H9 (cell line): ENCODE results near the gene PRAF2. TPM values are rescaled to one million over a fixed set of nuclear protein-coding genes. Genes with fewer than 3 reads are reported as not detected.

ENCODE experiments used
- DNase-seq: peaks from one replicate; pipeline ENCODE4 v3.0.0-alpha.2; 2017
- H2AFZ ChIP-seq: one replicate; pipeline ENCODE4 v1.6.1; 2013; ENCODE audit warnings: mild to moderate bottlenecking, low read length, control low read depth, moderate library complexity
- H2AK5ac ChIP-seq: 2 replicates; pipeline ENCODE4 v1.6.1; 2013; ENCODE audit warnings: low read length, control low read depth, mixed read lengths; ENCODE audit not compliant: insufficient read length
- H2BK120ac ChIP-seq: one replicate; pipeline ENCODE4 v1.6.1; 2013; ENCODE audit warnings: low read depth, mild to moderate bottlenecking, low read length, control low read depth, inconsistent platforms; ENCODE audit not compliant: poor library complexity, severe bottlenecking
- H2BK12ac ChIP-seq: 2 replicates; pipeline ENCODE4 v1.6.1; 2013; ENCODE audit warnings: low read length, control low read depth, mixed read lengths, low read depth; ENCODE audit not compliant: insufficient read length
- H2BK15ac ChIP-seq: 2 replicates; pipeline ENCODE4 v1.6.1; 2013; ENCODE audit warnings: low read depth, low read length, control low read depth
- H2BK20ac ChIP-seq: one replicate; pipeline ENCODE4 v1.6.1; 2013; ENCODE audit warnings: low read depth, mild to moderate bottlenecking, low read length, control low read depth, inconsistent platforms; ENCODE audit not compliant: poor library complexity, severe bottlenecking
- H2BK5ac ChIP-seq: 2 replicates; pipeline ENCODE4 v1.6.1; 2013; ENCODE audit warnings: low read length, control low read depth, mixed read lengths; ENCODE audit not compliant: insufficient read length
- H3K14ac ChIP-seq: 2 replicates; pipeline ENCODE4 v1.6.1; 2013; ENCODE audit warnings: low read length, control low read depth; ENCODE audit not compliant: insufficient read depth
- H3K18ac ChIP-seq: 2 replicates; pipeline ENCODE4 v1.6.1; 2013; ENCODE audit warnings: low read depth, mild to moderate bottlenecking, mixed read lengths, low read length, control low read depth; ENCODE audit not compliant: insufficient read length
- H3K23ac ChIP-seq: 2 replicates; pipeline ENCODE4 v1.6.1; 2013; ENCODE audit warnings: low read length, control low read depth, mixed read lengths, low read depth; ENCODE audit not compliant: insufficient read length
- H3K23me2 ChIP-seq: 2 replicates; pipeline ENCODE4 v1.6.1; 2013; ENCODE audit warnings: low read depth, mild to moderate bottlenecking, mixed read lengths, low read length, control low read depth; ENCODE audit not compliant: insufficient read length, poor library complexity, severe bottlenecking
- H3K27ac ChIP-seq: 2 replicates; pipeline ENCODE4 v1.5.1; 2013; ENCODE audit warnings: low read length, control low read depth, mixed read lengths, low read depth; ENCODE audit not compliant: insufficient read length
- H3K27me3 ChIP-seq: 2 replicates; pipeline ENCODE4 v1.6.1; 2013; ENCODE audit warnings: low read length, control low read depth, inconsistent platforms; ENCODE audit not compliant: insufficient read depth
- H3K4ac ChIP-seq: 2 replicates; pipeline ENCODE4 v1.6.1; 2013; ENCODE audit warnings: low read depth, mild to moderate bottlenecking, control low read depth, inconsistent platforms, low read length, moderate library complexity
- H3K4me1 ChIP-seq: 2 replicates; pipeline ENCODE4 v1.6.1; 2013; ENCODE audit warnings: low read length, control low read depth, inconsistent platforms; ENCODE audit not compliant: insufficient read depth
- H3K4me2 ChIP-seq: 2 replicates; pipeline ENCODE4 v1.6.1; 2013; ENCODE audit warnings: low read length, control low read depth, mixed read lengths; ENCODE audit not compliant: insufficient read length, insufficient read depth
- H3K56ac ChIP-seq: 2 replicates; pipeline ENCODE4 v1.6.1; 2013; ENCODE audit warnings: low read depth, mild to moderate bottlenecking, mixed read lengths, low read length, control low read depth; ENCODE audit not compliant: insufficient read length
- H3K79me1 ChIP-seq: 2 replicates; pipeline ENCODE4 v1.6.1; 2013; ENCODE audit warnings: low read depth, mild to moderate bottlenecking, moderate library complexity, low read length, control low read depth, inconsistent platforms; ENCODE audit not compliant: insufficient read depth, poor library complexity, severe bottlenecking
- H3K79me2 ChIP-seq: 2 replicates; pipeline ENCODE4 v1.6.1; 2013; ENCODE audit warnings: low read length, control low read depth, inconsistent platforms; ENCODE audit not compliant: insufficient read depth
- H3K9ac ChIP-seq: 2 replicates; pipeline ENCODE4 v1.6.1; 2013; ENCODE audit warnings: low read length, control low read depth, mixed read lengths; ENCODE audit not compliant: insufficient read length; ENCODE audit errors: extremely low read depth
- H3K9me3 ChIP-seq: one replicate; pipeline ENCODE4 v1.6.1; 2013; ENCODE audit warnings: low read depth, low read length, inconsistent platforms; ENCODE audit not compliant: control insufficient read depth
- H3T11ph ChIP-seq: one replicate; pipeline ENCODE4 v1.6.1; 2013; ENCODE audit warnings: mild to moderate bottlenecking, low read length, control low read depth, inconsistent platforms
- H4K20me1 ChIP-seq: one replicate; pipeline ENCODE4 v1.6.1; 2013; ENCODE audit not compliant: control insufficient read depth, insufficient read length, insufficient read depth
- H4K5ac ChIP-seq: 2 replicates; pipeline ENCODE4 v1.6.1; 2013; ENCODE audit warnings: low read depth, mild to moderate bottlenecking, mixed read lengths, low read length, control low read depth; ENCODE audit not compliant: insufficient read length
- H4K8ac ChIP-seq: replicated peaks from 2 replicates; pipeline ENCODE4 v1.6.1; 2013; ENCODE audit warnings: low read length, control low read depth, mixed read lengths, low read depth; ENCODE audit not compliant: insufficient read length
- H4K91ac ChIP-seq: 2 replicates; pipeline ENCODE4 v1.6.1; 2013; ENCODE audit warnings: low read depth, mild to moderate bottlenecking, moderate library complexity, mixed read lengths, low read length, control low read depth; ENCODE audit not compliant: insufficient read length
- H3K27ac Mint-ChIP-seq, 3 experiments: 2 replicates in 2 of 3; 3 replicates in 1 of 3; pipeline ENCODE4 v1.8.0; 2020 to 2021; ENCODE audit warnings: mixed read lengths in 3 of 3, mild to moderate bottlenecking in 1 of 3, moderate library complexity in 1 of 3
- H3K27me3 Mint-ChIP-seq: 2 replicates; pipeline ENCODE4 v1.8.0; 2021; ENCODE audit warnings: low read depth, mild to moderate bottlenecking, moderate library complexity, mixed read lengths
- H3K36me3 Mint-ChIP-seq, 3 experiments: 2 replicates in 2 of 3; 3 replicates in 1 of 3; pipeline ENCODE4 v1.8.0; 2020 to 2021; ENCODE audit warnings: low read depth in 3 of 3, mixed read lengths in 3 of 3; ENCODE audit not compliant: insufficient read depth in 1 of 3
- H3K4me1 Mint-ChIP-seq, 2 experiments: 2 replicates each; pipeline ENCODE4 v1.8.0; 2020; ENCODE audit warnings: mixed read lengths in 2 of 2
- H3K4me3 Mint-ChIP-seq, 2 experiments: 2 replicates in 1 of 2; 3 replicates in 1 of 2; pipeline ENCODE4 v1.8.0; 2020 to 2021; ENCODE audit warnings: mild to moderate bottlenecking in 2 of 2, mixed read lengths in 2 of 2, moderate library complexity in 1 of 2
- H3K9me3 Mint-ChIP-seq, 2 experiments: 2 replicates in 1 of 2; 3 replicates in 1 of 2; pipeline ENCODE4 v1.8.0; 2020; ENCODE audit warnings: mild to moderate bottlenecking in 2 of 2, mixed read lengths in 2 of 2, moderate library complexity in 1 of 2
- WGBS: extraction: QIAGEN DNeasy Blood & Tissue Kit; methylation state at CpG from one replicate; pipeline ENCODE4 v1.1.7; 2013; ENCODE audit warnings: missing lambda C conversion rate, low lambda C conversion rate, mixed read lengths; ENCODE audit not compliant: insufficient read length; ENCODE audit errors: extremely low coverage; 5-methylcytosine and 5-hydroxymethylcytosine counted together
- total RNA-seq: library from RNA; stranded (reverse); gene quantifications from 2 replicates; pipeline ENCODE4 v1.2.1, GENCODE V29; 2021
- TF ChIP-seq, protein P1 (sequence below): fragments of 200-600 bp; sonication (generic); conservative IDR thresholded peaks from 3 replicates; pipeline ENCODE4 v1.8.0; 2021; ENCODE audit warnings: antibody characterized with exemption, mild to moderate bottlenecking

PRAF2 gene
- total RNA-seq, 1 experiment from 2014 or later = 13.4 TPM

GRCh38 chrX:49067285-49068120 is 6.3 kb downstream of the PRAF2 start:
- no CpG with 5 or more reads among the region's 41 CpGs for WGBS
- no peak overlapping the region for H2BK20ac ChIP-seq
- no peak overlapping the region for H3K27ac Mint-ChIP-seq
- H4K91ac ChIP-seq = no peak overlapping the region
- no peak overlapping the region for H4K8ac ChIP-seq
- H2BK120ac ChIP-seq = no peak overlapping the region
- TF ChIP-seq, protein P1, sequence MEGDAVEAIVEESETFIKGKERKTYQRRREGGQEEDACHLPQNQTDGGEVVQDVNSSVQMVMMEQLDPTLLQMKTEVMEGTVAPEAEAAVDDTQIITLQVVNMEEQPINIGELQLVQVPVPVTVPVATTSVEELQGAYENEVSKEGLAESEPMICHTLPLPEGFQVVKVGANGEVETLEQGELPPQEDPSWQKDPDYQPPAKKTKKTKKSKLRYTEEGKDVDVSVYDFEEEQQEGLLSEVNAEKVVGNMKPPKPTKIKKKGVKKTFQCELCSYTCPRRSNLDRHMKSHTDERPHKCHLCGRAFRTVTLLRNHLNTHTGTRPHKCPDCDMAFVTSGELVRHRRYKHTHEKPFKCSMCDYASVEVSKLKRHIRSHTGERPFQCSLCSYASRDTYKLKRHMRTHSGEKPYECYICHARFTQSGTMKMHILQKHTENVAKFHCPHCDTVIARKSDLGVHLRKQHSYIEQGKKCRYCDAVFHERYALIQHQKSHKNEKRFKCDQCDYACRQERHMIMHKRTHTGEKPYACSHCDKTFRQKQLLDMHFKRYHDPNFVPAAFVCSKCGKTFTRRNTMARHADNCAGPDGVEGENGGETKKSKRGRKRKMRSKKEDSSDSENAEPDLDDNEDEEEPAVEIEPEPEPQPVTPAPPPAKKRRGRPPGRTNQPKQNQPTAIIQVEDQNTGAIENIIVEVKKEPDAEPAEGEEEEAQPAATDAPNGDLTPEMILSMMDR = no peak
- H2BK12ac ChIP-seq = no peak overlapping the region
- H3K4ac ChIP-seq = no peak overlapping the region
- H3K14ac ChIP-seq = no peak overlapping the region; the same call in 1 of the 2 replicates
- H4K5ac ChIP-seq = no peak overlapping the region
- no peak overlapping the region for H3K27ac ChIP-seq
- no peaks in the 10 kb centered on the region for H3K27me3 ChIP-seq
- H3K4me1 ChIP-seq = no peaks in the 10 kb centered on the region
- peaks cover 3% of the 10 kb centered on the region for H3K27me3 Mint-ChIP-seq
- peaks cover 10 to 60% (median 31%) of the 10 kb centered on the region in 3 experiments for H3K36me3 Mint-ChIP-seq
- H3K4me1 Mint-ChIP-seq = peaks cover 0 to 3% of the 10 kb centered on the region in 2 experiments; a peak in 1 of 4 replicates
- no peaks in the 10 kb centered on the region for H4K20me1 ChIP-seq
- H3K23me2 ChIP-seq = no peaks in the 10 kb centered on the region
- no peak overlapping the region for H2AFZ ChIP-seq
- H2AK5ac ChIP-seq = no peak overlapping the region
- H3K18ac ChIP-seq = no peak overlapping the region
- no peak overlapping the region for H2BK5ac ChIP-seq
- H3K4me3 Mint-ChIP-seq = no peak overlapping the region
- no peak overlapping the region for H3K9ac ChIP-seq
- peaks cover 67 to 74% of the 10 kb centered on the region in 2 experiments for H3K9me3 Mint-ChIP-seq
- H3T11ph ChIP-seq = no peak overlapping the region
- no peak overlapping the region for H3K23ac ChIP-seq
- no peaks in the 10 kb centered on the region for H3K79me1 ChIP-seq
- H3K9me3 ChIP-seq = no peaks in the 10 kb centered on the region
- H3K56ac ChIP-seq = no peak overlapping the region
- no peak overlapping the region for H3K4me2 ChIP-seq
- DNase-seq = no peak
- 0 out of 2 replicates have a peak, but pooled peaks cover 1% of the 10 kb centered on the region for H3K79me2 ChIP-seq
- no peak overlapping the region for H2BK15ac ChIP-seq
